HEK293T (cell line): ENCODE data around the gene CDC37.
"Not testable (repeated sequence)": the region's sequence is repeated elsewhere in the genome, so short reads cannot be mapped to it uniquely, and the experiment has no call there.

Experiments
- CTCF ChIA-PET: fragments of 350-600 bp; formaldehyde crosslinking; extraction: SDS; loops from one replicate; lab custom pipeline; 2021; ENCODE audit warnings: antibody characterized with exemption, inconsistent platforms; lab: Yijun Ruan, JAX
- POLR2A ChIA-PET: fragments of 350-600 bp; formaldehyde crosslinking; extraction: SDS; loops from one replicate; lab custom pipeline; 2020; ENCODE audit warnings: antibody characterized with exemption, inconsistent platforms; lab: Yijun Ruan, JAX
- DNase-seq: peaks from one replicate; pipeline ENCODE4 v3.0.0; 2012; ENCODE audit warnings: mixed read lengths; ENCODE audit errors: extremely low spot score
- ARNT ChIP-seq: fragments of 450-650 bp; IDR thresholded peaks from 2 replicates; pipeline ENCODE4 v1.6.1; 2017; ENCODE audit warnings: mild to moderate bottlenecking
- BHLHE40 ChIP-seq: fragments of 450-650 bp; IDR thresholded peaks from 2 replicates; pipeline ENCODE4 v1.6.1; 2016; ENCODE audit warnings: mild to moderate bottlenecking, moderate library complexity, borderline replicate concordance
- CTBP1 ChIP-seq: fragments of 450-650 bp; IDR thresholded peaks from 2 replicates; pipeline ENCODE4 v1.6.1; 2016; ENCODE audit warnings: borderline replicate concordance
- ELF4 ChIP-seq: fragments of 450-650 bp; IDR thresholded peaks from 2 replicates; pipeline ENCODE4 v1.6.1; 2017; ENCODE audit warnings: antibody characterized with exemption
- FOXA1 ChIP-seq: fragments of 450-650 bp; IDR thresholded peaks from 2 replicates; pipeline ENCODE4 v1.6.1; 2016; ENCODE audit warnings: mild to moderate bottlenecking
- FOXK2 ChIP-seq: fragments of 450-650 bp; IDR thresholded peaks from 2 replicates; pipeline ENCODE4 v1.6.1; 2016; ENCODE audit warnings: mild to moderate bottlenecking
- FOXM1 ChIP-seq: fragments of 450-650 bp; IDR thresholded peaks from 2 replicates; pipeline ENCODE4 v1.6.1; 2017; ENCODE audit warnings: mild to moderate bottlenecking, borderline replicate concordance
- HDGF ChIP-seq: fragments of 450-650 bp; IDR thresholded peaks from 2 replicates; pipeline ENCODE4 v1.6.1; 2017; ENCODE audit warnings: antibody characterized with exemption, borderline replicate concordance
- L3MBTL2 ChIP-seq: fragments of 450-650 bp; conservative IDR thresholded peaks from 2 replicates; pipeline ENCODE4 v1.6.1; 2016; ENCODE audit warnings: mild to moderate bottlenecking
- LEF1 ChIP-seq: fragments of 450-650 bp; IDR thresholded peaks from 2 replicates; pipeline ENCODE4 v1.6.1; 2017; ENCODE audit warnings: mild to moderate bottlenecking, borderline replicate concordance
- NFRKB ChIP-seq: fragments of 450-650 bp; IDR thresholded peaks from 2 replicates; pipeline ENCODE4 v1.6.1; 2016; ENCODE audit warnings: mild to moderate bottlenecking, moderate library complexity
- SP1 ChIP-seq: fragments of 450-650 bp; IDR thresholded peaks from 2 replicates; pipeline ENCODE4 v1.6.1; 2017
- SUZ12 ChIP-seq: fragments of 450-650 bp; IDR thresholded peaks from 2 replicates; pipeline ENCODE4 v1.6.1; 2016; ENCODE audit warnings: mild to moderate bottlenecking
- TARDBP ChIP-seq: fragments of 450-650 bp; IDR thresholded peaks from 2 replicates; pipeline ENCODE4 v1.6.1; 2016
- ZNF384 ChIP-seq: fragments of 450-650 bp; IDR thresholded peaks from 2 replicates; pipeline ENCODE4 v1.6.1; 2016
- TF ChIP-seq, protein P1 (sequence below): fragments of 450-650 bp; IDR thresholded peaks from 2 replicates; pipeline ENCODE4 v1.6.1; 2016

Gene CDC37

DNA sequence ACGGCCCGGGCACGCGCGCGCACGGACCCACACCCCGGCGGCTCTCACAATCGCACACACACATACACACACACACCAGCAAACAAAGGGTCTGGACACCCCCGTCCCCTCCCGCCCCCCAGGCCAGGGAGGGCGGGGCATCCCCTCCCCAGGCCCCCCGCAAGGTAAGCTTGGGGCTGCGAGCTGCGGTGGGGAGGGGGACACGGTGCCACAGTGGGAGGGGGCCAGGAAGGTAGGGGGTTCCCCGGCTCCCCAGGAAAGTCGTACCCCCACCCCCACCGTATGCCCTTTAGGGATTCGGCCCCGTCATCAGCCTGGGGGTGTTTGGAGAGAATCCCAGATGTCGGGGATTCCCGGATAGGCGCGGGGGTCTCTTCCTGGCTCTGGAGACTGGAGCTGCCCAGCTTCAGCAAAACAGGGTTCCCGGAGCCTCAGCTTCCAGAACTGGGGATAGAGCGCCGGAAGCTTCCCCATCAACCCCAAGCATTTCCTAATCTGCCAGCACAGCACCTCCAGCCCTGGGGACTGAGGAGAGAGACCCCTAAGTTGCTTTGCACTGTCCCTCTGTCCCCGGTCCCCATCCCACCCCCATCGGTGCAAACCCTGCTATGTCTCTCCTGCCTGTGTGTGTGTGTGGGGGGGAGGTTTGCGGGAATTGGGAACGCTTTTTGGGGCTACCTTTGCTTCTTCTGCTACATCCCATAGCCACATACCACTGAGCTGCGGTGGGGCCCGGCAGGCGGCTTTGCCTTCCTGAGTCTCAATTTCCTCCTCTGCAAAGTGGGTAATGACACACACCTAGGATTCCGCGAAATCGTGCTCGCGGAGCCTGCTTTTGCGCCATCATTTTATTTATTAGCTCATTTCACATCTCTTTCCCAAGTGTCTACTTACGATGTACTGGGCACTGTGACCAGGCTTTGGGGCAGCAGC is 1.8 kb upstream of the CDC37 start:
- POLR2A ChIA-PET = interaction anchor here (0.7 to 2.1 kb wide), 2 partner anchors 11 to 13 kb away, joined by 3 to 8 read pairs; no protein-coding TSS in a partner anchor
- CTCF ChIA-PET = interaction anchor here (0.5 to 5.9 kb wide), 11 partner anchors 8 to 294 kb away, joined by 3 to 71 read pairs (median 3); partner anchors contain the start of gene ICAM5
- TF ChIP-seq SUZ12 (no peak), ARNT (no peak), ELF4 (no peak), NFRKB (no peak), FOXA1 (no peak), ZNF384 (no peak), L3MBTL2 (no peak), HDGF (no peak), TARDBP (no peak), SP1 (no peak), FOXK2 (no peak), CTBP1 (no peak), LEF1 (no peak), BHLHE40 (no peak), FOXM1 (no peak)
- TF ChIP-seq, protein P1, sequence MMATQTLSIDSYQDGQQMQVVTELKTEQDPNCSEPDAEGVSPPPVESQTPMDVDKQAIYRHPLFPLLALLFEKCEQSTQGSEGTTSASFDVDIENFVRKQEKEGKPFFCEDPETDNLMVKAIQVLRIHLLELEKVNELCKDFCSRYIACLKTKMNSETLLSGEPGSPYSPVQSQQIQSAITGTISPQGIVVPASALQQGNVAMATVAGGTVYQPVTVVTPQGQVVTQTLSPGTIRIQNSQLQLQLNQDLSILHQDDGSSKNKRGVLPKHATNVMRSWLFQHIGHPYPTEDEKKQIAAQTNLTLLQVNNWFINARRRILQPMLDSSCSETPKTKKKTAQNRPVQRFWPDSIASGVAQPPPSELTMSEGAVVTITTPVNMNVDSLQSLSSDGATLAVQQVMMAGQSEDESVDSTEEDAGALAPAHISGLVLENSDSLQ = no peak
- DNase-seq = no peak

DNA sequence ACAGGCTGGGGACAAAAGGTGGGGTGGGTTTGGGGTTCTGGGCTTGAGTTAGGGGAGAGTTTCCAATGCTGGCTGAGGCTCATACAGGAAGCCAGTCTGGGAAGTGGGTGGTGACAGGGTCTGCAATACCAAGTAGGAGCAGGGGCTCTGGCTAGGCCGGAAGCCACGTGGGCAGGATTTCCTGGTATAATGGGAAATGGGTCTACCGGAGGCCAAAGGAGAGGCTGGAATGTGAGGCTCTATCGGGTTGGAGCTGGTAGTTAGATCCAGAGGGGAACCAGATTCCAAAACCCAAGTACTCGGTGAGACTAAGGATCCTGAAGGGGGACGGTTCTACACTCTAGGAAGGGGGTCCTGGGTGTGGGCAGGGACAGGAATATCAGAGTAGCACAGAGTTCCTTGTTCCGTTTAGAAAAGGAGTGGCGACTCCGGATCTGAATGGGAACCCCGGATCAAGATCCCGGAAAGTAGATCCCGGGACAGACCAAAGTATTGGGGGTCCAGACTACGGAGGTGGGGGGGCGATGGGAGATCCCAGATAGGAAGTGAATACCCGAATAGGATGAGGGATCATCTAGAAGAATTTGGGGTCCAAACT is 802 bp downstream of the CDC37 start:
- ChIA-PET POLR2A (interaction anchor here (0.5 to 2.8 kb wide), 3 partner anchors 15 to 143 kb away, joined by 3 to 17 read pairs (median 4); no protein-coding TSS in a partner anchor), CTCF (interaction anchor here (0.6 kb wide), 1 partner anchor 70 kb away, joined by 7 read pairs; no protein-coding TSS in a partner anchor)
- TF ChIP-seq NFRKB (no peak), TARDBP (no peak), FOXA1 (no peak), FOXM1 (no peak), FOXK2 (no peak), ARNT (no peak)
- DNase-seq = no peak

GRCh38 chr19:10399878-10400277 is 3.5 kb downstream of the CDC37 start:
- ChIA-PET CTCF (interaction anchor here (0.9 to 1.0 kb wide), 2 partner anchors 9 kb away, joined by 3 to 5 read pairs; no protein-coding TSS in a partner anchor), POLR2A (no interaction called here)
- no peak for DNase-seq
- TF ChIP-seq LEF1 (no peak), ELF4 (no peak), FOXA1 (no peak), TARDBP (no peak), HDGF (no peak), NFRKB (no peak), L3MBTL2 (no peak), FOXM1 (no peak), CTBP1 (no peak)

GRCh38 chr19:10399340-10399739 is 4.0 kb downstream of the CDC37 start:
- CTCF ChIA-PET = interaction anchor here (0.6 to 0.9 kb wide), 2 partner anchors 9 to 91 kb away, joined by 5 to 6 read pairs; no protein-coding TSS in a partner anchor
- POLR2A ChIA-PET = not testable (repeated sequence)

DNA sequence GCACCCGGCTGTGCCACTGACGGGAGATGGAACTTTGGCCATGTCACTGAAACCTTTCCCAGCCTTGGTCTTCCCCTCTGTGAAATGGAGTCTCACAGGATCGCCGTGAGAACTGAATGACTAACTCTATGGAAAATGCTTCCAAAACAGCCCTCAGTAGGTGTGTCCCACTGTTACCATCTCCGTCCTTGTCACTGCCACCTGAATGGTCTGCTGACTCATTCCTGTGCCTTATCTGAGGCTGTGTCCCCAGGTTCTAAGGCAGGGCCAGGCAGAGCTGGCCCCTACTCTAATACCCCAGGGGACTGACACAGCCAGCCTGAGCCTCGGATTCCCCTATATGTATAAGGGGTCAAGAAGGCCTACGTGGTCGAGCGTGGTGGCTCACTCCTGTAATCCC is 4.5 kb downstream of the CDC37 start:
- ChIA-PET POLR2A (no interaction called here), CTCF (interaction anchor here (0.6 to 0.9 kb wide), 2 partner anchors 8 to 91 kb away, joined by 5 to 6 read pairs; no protein-coding TSS in a partner anchor)
- TF ChIP-seq NFRKB = no peak
- no peak for TF ChIP-seq SUZ12
- TF ChIP-seq FOXM1 = no peak
- TF ChIP-seq SP1 = no peak
- no peak for TF ChIP-seq LEF1
- TF ChIP-seq HDGF = no peak
- TF ChIP-seq ARNT = no peak
- no peak for TF ChIP-seq ZNF384
- TF ChIP-seq, protein P1 = no peak
- TF ChIP-seq TARDBP = no peak
- TF ChIP-seq ELF4 = no peak
- no peak for DNase-seq

More at GRCh38 chr19:10399340-10399739, 4.0 kb downstream of the CDC37 start:
- DNase-seq = not testable (repeated sequence)

GRCh38 chr19:10395917-10396316 is 7.4 kb downstream of the CDC37 start:
- CTCF ChIA-PET = no interaction called here
- POLR2A ChIA-PET = no interaction called here
- DNase-seq = no peak
- TF ChIP-seq L3MBTL2 (no peak), LEF1 (no peak), TARDBP (no peak), SUZ12 (no peak), ZNF384 (no peak), FOXM1 (no peak), ELF4 (no peak), ARNT (no peak), FOXK2 (no peak), SP1 (no peak), NFRKB (no peak), BHLHE40 (no peak), CTBP1 (no peak), HDGF (no peak), FOXA1 (no peak)
- TF ChIP-seq, protein P1 = no peak
